HuH-7 (cell line): ENCODE results near the gene S100G.

Source experiments
- DNase-seq: peaks from one replicate; pipeline ENCODE4 v3.0.0; 2011; ENCODE audit warnings: low spot score

The S100G gene

DNA sequence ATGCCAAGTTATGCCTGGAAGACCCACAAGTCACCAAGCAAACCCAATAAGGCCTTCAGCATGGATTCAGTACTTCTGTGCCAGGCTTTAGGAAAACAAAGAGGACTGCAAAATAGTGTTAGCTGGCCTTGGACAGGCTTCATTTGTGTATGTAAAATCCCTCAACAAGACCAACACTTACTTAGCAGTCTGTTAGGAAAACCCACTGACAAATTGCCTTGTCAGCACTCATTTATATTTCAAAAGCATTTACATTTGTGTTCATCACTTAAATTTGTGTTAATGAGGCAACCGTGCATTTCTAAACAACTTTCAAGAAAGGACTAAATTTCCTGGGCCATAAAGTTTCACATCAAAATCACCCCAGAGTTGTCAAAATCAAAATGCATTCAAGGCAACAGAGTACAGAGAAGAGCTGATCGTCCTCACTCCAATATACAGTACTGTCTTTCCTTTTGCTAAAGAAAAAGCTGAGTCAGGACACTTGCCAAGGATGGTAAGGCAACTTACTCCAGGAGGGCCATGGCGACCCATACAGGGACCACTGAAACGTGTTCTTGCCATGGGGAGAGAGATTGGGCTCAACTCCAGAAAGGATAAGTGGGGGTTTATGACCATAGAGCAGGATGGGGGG is 1.6 kb downstream of the S100G start:
- no peak for DNase-seq

DNA sequence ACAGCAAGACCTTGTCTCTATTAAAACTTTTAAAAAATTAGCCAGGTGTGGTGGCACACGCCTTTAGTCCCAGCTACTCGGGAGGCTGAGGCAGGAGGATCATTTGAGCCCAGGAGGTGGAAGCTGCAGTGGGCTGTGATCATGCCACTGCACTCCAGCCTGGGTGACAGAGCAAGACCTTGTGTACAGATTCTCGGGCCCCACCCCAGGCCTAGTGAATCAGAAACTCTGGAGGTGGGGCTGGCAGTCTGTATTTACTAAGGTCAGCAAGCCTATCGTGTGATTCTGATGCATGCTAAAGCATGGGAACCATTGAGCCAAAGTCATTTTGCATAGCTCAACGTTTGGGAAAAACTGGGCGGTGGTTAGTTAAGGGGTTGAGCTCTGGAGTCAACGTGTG is 3.5 kb downstream of the S100G start:
- no peak for DNase-seq

DNA sequence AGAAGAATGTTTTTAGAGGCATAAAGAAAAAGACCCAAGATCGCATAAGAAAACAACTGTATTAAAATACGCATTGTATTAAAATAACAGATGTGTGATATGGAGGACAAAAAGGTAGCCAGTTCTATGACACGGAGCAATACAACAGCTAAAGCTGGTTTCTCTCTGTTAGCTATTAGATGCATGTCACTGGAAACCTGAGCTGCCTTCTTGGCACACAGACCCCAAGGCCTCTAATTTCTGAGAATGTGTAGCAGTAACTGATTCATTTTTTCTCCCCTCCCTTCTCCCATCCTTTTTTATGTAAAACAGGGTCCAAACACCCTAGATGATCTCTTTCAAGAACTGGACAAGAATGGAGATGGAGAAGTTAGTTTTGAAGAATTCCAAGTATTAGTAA is 4.1 kb downstream of the S100G start:
- DNase-seq, result no peak

DNA sequence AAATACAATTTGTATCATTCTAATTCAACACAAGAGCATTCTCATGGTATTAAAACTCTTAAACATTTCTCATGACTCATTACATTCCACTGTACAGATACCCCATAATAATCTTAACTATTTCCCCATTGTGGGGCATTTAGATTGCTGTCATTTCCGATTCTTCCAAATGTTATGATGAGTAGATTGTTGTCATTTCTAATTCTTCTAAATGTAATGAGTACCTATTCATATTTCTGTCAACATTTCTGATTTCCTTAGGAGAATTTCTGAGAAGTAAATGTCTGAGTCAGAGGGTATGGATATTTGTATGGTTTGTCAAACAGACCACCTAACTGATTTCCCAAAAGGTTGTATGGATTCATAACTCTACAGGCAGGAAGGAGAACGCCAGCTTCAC is 8.3 kb downstream of the S100G start:
- no peak for DNase-seq

DNA sequence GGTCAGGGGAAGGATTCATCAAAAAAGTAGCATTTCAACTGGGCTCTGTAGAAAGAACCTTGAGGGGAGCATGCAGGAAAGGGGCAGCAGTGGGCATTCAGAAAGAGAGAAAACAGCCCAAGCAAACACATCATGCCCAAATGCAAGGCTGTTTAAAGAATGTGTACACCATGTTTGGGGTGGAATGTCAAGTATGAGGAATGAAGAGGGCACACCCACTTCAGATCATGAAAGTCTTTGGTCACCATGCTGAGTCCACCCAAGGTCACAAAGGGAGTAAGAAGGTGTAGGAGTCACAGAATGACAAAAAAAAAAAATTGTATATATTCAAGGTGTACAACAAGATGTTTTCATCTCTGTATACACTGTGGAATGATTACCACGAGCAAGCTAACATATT is 9.4 kb downstream of the S100G start:
- DNase-seq, result no peak

DNA sequence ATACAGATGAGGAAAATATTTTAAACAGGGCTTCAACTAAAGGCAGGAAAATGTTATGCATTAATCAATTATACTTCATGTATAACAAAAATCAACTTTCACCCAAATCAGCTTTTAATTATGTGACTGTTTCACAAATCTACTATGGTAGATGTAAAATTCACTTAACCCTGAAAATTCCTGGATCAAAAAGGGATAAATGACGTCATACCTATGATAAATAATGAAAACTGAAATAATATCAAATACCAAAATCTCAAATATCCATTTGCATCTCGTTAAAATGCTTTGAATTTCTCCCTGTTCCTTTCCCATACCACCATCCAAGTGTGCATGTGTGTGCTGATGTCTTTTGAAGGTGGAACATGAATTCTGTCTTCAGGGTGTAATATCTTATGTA is 11.5 kb downstream of the S100G start:
- DNase-seq, result no peak

DNA sequence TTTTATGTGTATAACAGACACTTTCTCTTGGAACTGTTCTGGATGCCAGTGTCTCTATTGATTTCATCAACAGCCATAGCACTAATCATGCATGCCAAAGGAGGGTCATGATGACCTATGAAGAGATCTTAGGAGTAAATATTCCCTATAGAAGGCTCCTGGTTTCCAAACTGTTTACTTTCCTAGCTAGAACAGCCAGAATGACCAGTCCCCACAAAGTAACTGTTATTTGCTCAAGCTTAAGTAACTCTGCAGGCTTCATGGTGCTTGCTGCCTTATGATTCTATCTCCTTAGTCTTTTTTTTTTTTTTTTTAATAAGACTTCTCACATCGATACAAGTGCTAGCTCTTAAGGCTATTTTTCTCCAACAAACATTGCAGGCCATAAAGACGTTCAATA is 12.4 kb downstream of the S100G start:
- DNase-seq, result no peak

DNA sequence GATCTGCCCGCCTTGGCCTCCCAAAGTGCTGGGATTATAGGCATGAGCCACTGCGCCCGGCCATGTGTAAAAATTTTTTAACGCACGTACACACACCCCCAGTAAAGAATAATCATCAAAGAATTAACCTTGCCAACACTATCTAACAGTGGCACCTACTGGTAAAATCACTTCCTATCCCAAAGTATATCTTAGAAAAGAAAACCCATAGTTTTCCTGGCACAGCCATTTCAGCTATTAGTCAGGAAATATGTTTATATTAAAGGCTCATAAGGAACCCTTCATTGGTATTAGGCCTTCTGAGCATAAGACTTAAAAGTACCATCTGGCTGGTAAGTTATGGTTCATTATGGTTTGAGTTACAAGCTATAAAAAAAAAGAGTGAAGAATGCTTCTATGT is 14.1 kb downstream of the S100G start:
- DNase-seq, result no peak

DNA sequence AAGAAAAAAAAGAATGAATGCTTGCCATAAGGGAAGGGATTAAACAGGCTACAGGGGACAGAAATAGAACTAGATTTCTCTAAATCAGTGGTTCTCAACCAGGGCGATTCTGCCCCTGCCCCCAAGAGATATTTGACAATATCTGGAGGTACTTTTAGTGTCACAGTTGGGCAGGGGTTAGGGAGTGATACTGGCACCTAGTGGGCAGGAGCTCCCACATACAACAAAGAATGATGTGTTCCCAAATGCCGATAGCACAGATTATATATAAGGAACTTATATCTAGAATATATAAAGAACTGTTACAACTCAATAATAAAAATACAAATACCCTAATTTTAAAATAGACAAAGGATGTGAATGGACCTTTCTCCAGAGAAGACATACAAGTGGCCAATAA is 14.7 kb downstream of the S100G start:
- DNase-seq, result no peak

DNA sequence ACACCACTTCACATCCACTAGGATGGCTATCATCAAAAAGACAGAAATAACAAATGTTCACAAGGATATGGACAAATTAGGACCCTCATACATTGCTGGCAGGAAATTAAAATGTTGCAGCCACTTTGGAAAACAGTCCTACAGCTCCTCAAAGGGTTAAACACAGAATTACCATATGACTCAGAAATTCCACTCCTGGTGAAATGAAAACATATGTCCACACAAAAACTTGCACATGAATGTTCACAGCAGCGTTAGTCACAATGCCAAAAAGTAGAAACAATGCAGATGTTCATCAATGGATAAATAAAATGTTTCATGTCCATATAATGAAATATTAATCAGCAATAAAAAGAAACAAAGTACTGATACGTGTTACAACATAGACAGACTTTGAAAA is 15.1 kb downstream of the S100G start:
- no peak for DNase-seq

DNA sequence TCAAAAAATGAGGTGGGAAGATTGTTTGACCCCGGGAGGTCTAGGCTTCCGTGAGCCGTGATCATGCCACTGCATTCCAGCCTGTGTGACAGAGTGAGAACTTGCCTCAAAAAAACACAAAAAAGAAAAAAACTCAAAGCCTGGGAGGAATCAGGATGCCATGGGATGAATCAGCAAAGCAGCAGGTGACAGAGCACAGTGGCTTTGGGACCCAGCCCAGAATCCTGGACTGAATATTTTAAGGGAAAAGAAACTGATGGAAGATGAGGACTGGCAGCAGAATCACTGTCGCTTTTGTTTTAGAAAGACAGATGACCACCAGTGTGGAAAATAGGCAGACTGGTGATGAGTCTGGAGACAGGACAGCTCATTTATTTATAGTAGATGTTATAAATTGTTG is 16.6 kb downstream of the S100G start:
- DNase-seq, result no peak

DNA sequence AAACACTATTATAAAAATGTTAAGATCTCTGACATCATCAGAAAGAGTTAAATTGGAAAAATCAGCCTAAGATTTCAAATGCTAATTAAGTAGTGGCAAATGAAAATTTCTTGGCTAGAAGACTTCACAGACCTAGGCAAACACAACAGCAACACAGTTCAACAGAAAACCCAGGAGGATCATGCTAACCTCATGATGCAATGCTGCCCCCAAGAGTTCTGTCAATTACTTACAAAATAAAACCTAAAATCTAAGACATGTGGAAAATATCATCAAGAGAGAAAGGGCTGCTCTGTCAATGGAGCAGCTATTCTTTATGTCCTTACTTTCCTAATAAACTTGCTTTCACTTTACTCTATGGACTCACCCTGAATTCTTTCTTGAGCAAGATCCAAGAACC is 21.0 kb downstream of the S100G start:
- peak; percentile 22 for DNase-seq

DNA sequence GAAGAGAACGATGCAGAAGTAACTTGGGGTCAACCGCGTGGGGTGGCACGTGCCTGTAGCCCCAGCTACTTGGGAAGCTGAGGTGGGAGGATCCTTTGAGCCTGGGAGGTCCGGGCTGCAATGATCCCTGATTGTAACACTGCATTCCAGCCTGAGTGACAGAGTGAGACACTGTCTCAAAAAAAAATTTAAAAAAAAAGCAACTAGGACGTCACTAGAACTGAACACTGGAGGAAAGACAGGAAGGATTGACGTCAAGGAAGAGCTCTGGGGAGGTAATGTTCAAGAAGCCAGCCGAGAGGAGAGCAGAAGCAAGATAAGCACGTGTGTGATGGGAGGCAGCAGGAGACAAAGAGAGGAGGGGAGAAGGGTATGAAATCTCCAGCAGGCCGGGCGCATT is 28.7 kb downstream of the S100G start:
- DNase-seq, result no peak

DNA sequence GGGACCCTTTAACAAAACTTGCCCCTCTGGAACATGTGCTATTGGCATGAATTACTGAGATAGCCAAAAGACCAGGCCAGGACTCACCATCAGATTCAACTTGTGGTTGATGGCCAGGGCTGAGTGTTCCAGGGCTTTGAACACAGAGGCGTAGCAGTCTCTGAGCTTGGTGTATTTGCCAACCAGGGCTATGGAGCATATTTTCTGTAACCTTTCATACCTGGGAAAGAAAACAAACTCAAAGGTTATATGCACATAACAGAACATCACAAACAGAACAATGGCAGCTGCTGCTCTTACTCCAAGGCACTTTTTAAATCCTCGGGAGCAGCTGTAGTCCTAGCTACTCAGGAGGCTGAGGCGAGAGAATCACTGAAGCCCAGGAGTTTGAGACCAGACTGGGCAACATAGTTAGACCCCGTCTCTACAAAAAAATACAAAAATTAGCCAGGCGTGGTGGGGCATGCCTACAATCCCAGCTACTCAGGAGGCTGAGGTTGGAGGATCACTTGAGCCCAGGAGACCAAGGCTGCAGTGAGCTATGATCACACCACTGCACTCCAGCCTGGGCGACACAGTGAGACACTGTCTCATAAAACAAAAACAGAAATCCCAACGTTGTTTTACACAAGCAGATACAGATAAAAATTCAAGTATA is 33.2 kb downstream of the S100G start:
- no peak for DNase-seq

DNA sequence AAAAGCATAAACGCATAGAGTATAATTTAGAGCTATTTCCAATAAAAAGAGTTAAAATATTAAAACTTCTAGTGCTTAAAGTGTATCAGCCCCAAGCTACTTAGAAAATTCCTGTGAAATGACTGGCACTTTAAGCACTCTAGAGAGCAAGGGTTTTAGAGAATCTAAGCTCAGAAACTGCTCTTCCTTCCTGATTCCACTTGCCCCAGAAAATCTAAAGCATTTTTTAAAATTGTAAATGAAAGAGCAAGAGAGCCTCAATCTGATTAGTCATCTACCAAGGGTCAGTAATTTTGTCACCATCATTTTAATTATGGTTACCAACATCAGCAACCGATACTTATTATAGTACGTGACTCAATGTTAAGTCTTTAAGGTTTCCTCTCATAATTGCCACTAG is 37.6 kb downstream of the S100G start:
- DNase-seq, result no peak

DNA sequence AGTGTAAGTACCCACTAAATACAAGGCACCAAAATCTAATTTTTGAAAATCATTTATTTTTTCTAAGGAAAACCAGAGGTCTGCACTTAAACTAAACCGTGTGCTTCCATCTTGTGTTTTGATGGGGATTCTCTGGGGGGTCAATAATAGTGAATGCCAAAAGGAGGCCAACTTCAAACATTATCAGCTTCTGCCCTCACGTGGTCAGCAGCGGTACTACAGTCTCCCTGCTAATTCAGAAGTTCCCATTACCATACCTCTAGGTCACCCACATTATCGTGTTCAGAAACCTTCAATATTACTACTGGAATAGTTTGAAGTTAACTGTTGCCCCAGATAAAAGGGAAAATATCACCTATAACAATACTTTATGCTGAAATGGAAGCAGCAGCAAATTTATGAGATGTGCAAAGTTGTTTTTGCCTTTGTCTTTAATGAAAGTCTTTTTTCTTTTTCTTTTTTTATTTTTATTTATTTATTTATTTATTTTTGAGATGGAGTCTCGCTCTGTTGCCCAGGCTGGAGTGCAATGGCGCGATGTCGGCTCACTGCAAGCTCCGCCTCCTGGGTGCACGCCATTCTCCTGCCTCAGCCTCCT is 45.2 kb downstream of the S100G start:
- DNase-seq, result peak; percentile 6

DNA sequence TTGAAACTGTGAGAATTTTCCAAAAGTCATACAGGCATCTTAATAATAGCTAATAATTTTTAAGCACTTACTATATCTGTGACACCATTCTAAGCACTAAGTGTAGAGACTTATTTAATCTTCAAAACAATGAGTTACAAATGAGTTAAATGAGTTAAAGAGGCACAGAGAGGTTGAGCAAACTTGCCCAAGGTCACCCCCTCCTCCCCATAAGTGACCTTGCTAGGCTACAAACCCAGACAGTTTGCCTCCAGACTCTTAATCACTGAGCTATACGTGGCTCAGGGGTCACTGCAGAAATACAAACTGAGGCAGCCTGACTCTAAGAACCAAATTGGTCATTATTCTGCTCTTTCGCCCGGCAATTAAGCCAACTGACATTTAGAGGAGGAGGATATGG is 47.0 kb downstream of the S100G start:
- no peak for DNase-seq

DNA sequence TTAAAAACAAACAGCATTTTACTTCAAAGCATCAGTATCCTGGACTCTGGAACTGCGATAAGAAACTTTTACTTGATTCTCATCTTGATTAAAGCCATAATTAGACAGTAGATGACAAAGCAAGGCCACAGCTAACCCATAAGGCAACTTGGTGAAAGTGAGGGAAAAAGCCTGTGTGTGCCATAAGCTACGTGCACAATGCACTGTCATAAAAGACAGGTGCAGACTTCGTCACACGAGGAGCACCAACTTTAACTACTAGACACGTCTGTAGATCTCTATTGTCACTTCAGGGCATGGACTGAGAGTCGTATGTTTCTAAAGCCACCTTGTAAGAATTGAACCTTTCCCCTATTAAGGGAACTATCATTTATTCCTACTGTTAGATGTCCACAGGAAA is 49.4 kb downstream of the S100G start:
- DNase-seq, result no peak

DNA sequence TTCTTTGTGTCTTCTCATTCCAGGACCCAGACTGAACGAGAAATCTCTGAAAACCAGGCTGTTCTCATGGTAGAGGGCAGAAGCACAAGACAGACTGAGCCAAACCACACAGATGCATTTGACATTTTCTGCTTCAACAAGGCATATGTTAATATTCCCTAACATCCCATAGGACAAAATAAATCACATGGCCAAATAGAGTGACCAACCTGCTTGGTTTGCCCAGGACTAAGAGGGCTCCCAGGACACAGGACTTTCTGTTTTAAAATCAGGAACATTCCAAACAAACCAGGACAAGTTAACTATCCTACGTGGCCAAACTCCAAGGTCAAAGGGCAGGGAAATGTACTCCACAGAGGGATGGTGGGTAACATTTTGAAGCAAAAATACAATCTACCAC is 50.8 kb downstream of the S100G start:
- DNase-seq, result no peak

DNA sequence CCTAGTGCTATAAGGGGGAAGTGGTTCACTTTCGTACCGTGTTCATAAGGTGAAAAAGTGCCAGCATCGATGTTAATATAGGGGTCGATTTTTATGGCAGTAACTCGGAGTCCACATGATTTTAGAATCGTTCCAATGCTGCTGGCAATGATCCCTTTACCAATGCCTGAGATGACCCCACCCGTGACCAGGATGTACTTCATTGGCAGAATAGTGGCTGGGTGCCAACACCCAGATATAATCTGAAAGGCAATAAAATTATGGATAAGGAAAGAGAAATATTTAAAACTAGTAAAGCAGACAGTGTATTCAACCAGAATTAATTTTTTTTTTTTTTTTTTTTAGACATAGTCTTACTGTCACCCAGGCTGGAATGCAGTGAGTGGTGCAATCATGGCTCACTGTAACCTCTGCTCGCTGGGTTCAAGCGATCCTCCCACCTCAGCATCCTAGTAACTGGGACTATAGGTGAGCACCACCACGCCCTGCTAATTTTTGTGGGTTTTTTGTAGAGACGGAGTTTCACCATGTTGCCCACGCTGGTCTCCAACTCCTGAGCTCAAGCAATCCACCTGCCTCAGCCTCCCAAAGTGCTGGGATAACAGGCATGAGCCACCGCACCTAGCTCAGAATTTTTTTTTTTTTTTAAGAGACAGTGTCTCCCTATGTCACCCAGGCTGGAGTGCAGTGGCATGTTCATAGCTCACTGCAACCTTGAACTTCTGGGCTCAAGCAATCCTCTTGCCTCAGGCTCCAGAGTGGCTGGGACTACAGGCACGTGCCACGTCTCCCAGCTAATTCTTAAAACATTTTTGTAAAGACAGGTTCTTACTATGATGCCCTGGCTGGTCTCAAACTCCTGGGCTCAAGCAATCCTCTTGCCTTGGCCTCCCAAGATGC is 53.0 kb downstream of the S100G start:
- no peak for DNase-seq
